Measurements from ENCODE around the gene HOXB5. TPM values are rescaled to one million over a fixed set of nuclear protein-coding genes. Genes with fewer than 3 reads are reported as not detected.

HOXB5 gene
- total RNA-seq, 2 experiments from 2014 or later: not detected

DNA sequence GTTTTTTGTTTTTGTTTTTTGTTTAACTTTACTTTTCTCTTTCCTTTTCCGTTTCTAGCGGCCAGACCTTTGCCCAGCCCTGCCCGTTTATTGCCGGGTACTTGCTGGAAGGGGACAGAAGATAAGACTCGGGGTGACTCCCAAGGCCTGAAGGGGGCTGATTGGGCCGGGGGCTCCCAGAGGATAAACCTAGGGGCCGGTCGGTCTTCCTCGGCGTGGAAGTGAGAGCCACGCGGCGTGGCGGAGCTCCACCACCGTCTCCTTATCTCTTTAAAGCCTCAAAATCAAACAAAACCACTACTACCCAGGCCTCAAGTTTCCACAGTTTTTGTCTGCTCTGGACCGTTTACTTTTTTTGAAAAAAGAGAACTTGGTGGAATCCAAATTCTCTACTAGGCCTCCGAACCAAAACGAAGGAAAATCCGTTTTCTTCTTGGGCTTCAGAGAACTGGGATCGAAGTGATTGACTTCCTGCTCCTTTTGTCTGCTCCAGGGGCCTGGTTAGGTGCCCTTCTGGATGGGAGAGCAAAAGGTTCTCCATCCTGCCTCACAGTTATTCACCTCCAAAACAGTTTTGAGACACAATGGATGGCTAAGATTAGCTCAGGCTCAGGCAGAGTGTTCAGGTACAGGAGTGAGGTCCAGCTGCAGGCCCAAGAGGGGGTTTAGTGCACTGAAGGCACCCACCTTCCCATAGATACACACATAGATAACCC is 41.1 kb upstream of the HOXB5 start:
- Mint-ChIP-seq H3K9me3 (no peaks in the 10 kb centered on the region), H3K27ac (no peak overlapping the region), H3K4me3 (peak overlapping the region; percentile 52), H3K27me3 (ENCODE audit: low read depth) (peaks cover 85% of the 10 kb centered on the region), H3K4me1 (ENCODE audit: low read depth) (peaks cover 10% of the 10 kb centered on the region), H3K36me3 (ENCODE audit: low read depth) (no peaks in the 10 kb centered on the region)
- intact Hi-C loops (cut with micrococcal nuclease): loop anchor here (1.0 kb wide), 1 partner anchor 8 kb away; the partner anchor contains the start of gene HOXB9
- CTCF ChIA-PET: interaction anchor here (0.6 to 4.6 kb wide), 3 partner anchors 8 to 17 kb away, joined by 3 to 29 read pairs (median 9); partner anchors contain the start of gene HOXB9
- DNase-seq: no peak

GRCh38 chr17:48633266-48633677 is 39.7 kb upstream of the HOXB5 start:
- Mint-ChIP-seq H3K9me3 (no peaks in the 10 kb centered on the region), H3K4me1 (ENCODE audit: low read depth) (peaks cover 10% of the 10 kb centered on the region), H3K4me3 (no peak overlapping the region), H3K27ac (no peak overlapping the region), H3K27me3 (ENCODE audit: low read depth) (peaks cover 88% of the 10 kb centered on the region), H3K36me3 (ENCODE audit: low read depth) (no peaks in the 10 kb centered on the region)
- intact Hi-C loops (cut with micrococcal nuclease): no loop called here
- no peak for DNase-seq
- CTCF ChIA-PET: no interaction called here

DNA sequence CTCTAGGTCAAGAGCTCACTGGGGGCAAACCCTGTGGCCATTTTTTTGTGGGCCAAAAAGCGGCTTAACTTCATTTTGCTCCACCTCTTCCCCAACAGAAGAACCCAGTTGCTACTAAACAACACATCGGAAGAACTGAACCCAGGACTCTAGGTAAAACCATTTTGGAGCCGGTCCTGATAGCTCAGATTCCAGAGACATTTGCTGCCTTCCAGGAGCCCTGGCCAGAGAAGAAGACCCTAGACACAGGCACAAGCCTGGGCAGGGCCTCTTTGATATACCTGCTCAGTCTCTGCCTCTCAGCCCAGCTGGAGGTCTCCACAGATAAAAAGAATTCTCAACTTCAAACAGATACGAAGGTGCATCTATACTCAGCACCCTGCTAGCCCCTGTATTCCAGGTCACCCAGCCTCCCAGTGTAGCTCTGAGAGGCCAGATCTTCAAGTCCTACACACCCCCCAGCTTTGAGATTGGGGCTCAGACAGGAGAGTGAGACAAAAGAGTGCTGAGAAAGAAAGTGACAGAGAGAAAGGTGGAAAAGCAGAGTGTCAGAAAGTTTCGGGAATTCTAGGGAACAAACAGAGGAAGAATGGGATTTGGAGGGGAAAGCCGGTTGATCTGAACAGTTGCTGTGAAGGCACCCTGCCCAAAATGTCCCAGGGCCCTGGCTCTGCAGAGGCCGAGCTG is 39.1 kb upstream of the HOXB5 start:
- Mint-ChIP-seq H3K9me3 (no peaks in the 10 kb centered on the region), H3K36me3 (ENCODE audit: low read depth) (no peaks in the 10 kb centered on the region), H3K4me1 (ENCODE audit: low read depth) (peaks cover 10% of the 10 kb centered on the region), H3K27me3 (ENCODE audit: low read depth) (peaks cover 88% of the 10 kb centered on the region), H3K27ac (no peak overlapping the region), H3K4me3 (peak overlapping the region; percentile 4)
- CTCF ChIA-PET: interaction anchor here (1.1 kb wide), 2 partner anchors 25 to 46 kb away, joined by 3 to 5 read pairs; no protein-coding TSS in a partner anchor
- no peak for DNase-seq
- intact Hi-C loops (cut with micrococcal nuclease): no loop called here

- CTCF ChIA-PET: interaction anchor here (0.7 to 1.1 kb wide), 3 partner anchors 24 to 892 kb away, joined by 3 to 5 read pairs (median 3); no protein-coding TSS in a partner anchor
- Mint-ChIP-seq H3K27me3 (ENCODE audit: low read depth) (peaks cover 87% of the 10 kb centered on the region), H3K9me3 (no peaks in the 10 kb centered on the region), H3K27ac (no peak overlapping the region), H3K36me3 (ENCODE audit: low read depth) (no peaks in the 10 kb centered on the region), H3K4me1 (ENCODE audit: low read depth) (peaks cover 12% of the 10 kb centered on the region), H3K4me3 (no peak overlapping the region)
- intact Hi-C loops (cut with micrococcal nuclease): no loop called here
- no peak for DNase-seq
Measured at GRCh38 chr17:48631693-48632578, 38.4 kb upstream of the HOXB5 start.

- H3K4me3 Mint-ChIP-seq: no peak overlapping the region
- no peaks in the 10 kb centered on the region for H3K9me3 Mint-ChIP-seq
- CTCF ChIA-PET: no interaction called here
- intact Hi-C loops (cut with micrococcal nuclease): no loop called here
- H3K36me3 Mint-ChIP-seq (ENCODE audit: low read depth): no peaks in the 10 kb centered on the region
- peaks cover 8% of the 10 kb centered on the region for H3K4me1 Mint-ChIP-seq (ENCODE audit: low read depth)
- H3K27me3 Mint-ChIP-seq (ENCODE audit: low read depth): peaks cover 84% of the 10 kb centered on the region
- no peak overlapping the region for H3K27ac Mint-ChIP-seq
- no peak for DNase-seq
Measured at GRCh38 chr17:48630925-48631692, 37.5 kb upstream of the HOXB5 start.

- Mint-ChIP-seq H3K27me3 (ENCODE audit: low read depth) (peaks cover 79% of the 10 kb centered on the region), H3K4me1 (ENCODE audit: low read depth) (peaks cover 7% of the 10 kb centered on the region), H3K27ac (no peak overlapping the region), H3K9me3 (no peaks in the 10 kb centered on the region), H3K36me3 (ENCODE audit: low read depth) (no peaks in the 10 kb centered on the region), H3K4me3 (no peak overlapping the region)
- CTCF ChIA-PET: interaction anchor here (0.5 to 1.4 kb wide), 2 partner anchors 11 to 13 kb away, joined by 3 to 5 read pairs; no protein-coding TSS in a partner anchor
- DNase-seq: no peak
- intact Hi-C loops (cut with micrococcal nuclease): no loop called here
Measured at GRCh38 chr17:48630009-48630924, 36.7 kb upstream of the HOXB5 start.

- Mint-ChIP-seq H3K36me3 (ENCODE audit: low read depth) (no peaks in the 10 kb centered on the region), H3K9me3 (no peaks in the 10 kb centered on the region), H3K27ac (no peak overlapping the region), H3K27me3 (ENCODE audit: low read depth) (peaks cover 72% of the 10 kb centered on the region), H3K4me3 (no peak overlapping the region), H3K4me1 (ENCODE audit: low read depth) (peaks cover 7% of the 10 kb centered on the region)
- intact Hi-C loops (cut with micrococcal nuclease): no loop called here
- DNase-seq: no peak
- CTCF ChIA-PET: interaction anchor here (0.5 to 1.4 kb wide), 3 partner anchors 10 to 167 kb away, joined by 3 to 7 read pairs (median 5); no protein-coding TSS in a partner anchor
Measured at GRCh38 chr17:48629411-48629759, 35.8 kb upstream of the HOXB5 start.

DNA sequence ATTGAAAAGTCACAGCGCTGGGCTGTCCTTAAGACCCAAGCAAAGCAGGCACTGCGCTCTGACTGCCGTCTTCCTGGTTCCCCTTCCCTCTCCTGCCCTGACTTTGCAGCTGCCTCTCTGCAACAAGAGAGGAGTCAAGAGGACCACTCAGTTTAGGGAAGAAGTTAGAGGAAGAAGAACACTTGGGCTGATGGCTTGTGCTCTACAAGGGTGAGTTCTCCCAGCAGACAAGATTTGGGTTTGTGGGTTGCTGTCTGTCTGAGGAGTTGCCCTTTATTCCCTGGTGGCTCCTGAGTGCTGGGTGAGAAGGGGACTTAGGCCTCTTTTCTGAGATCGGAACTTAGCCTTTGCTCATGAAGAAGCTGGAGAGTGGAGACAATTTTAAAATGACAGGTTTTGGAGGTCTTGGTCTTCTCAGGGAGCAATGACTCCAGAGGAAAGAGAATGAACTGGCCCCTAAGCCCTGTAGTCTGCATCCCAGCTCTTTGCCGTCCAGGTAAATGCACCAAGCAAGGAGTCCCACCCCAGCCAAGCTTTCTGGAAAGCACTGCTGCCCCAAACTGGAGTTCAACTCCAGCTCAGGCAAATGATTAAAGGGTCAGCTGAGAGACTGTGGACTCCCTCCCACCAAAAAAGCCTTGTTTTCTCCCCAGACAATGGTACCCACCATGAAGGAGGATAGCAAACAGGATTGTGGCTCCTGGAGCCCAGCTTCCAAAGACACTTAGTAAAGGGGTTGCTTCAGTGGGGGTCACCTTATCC is 35.3 kb upstream of the HOXB5 start:
- no peaks in the 10 kb centered on the region for H3K36me3 Mint-ChIP-seq (ENCODE audit: low read depth)
- no peak for DNase-seq
- no peaks in the 10 kb centered on the region for H3K9me3 Mint-ChIP-seq
- H3K4me3 Mint-ChIP-seq: no peak overlapping the region
- peaks cover 71% of the 10 kb centered on the region for H3K27me3 Mint-ChIP-seq (ENCODE audit: low read depth)
- H3K4me1 Mint-ChIP-seq (ENCODE audit: low read depth): peaks cover 7% of the 10 kb centered on the region
- CTCF ChIA-PET: interaction anchor here (0.5 to 1.4 kb wide), 2 partner anchors 10 to 168 kb away, joined by 5 to 7 read pairs; no protein-coding TSS in a partner anchor
- H3K27ac Mint-ChIP-seq: no peak overlapping the region
- intact Hi-C loops (cut with micrococcal nuclease): no loop called here

- H3K4me1 Mint-ChIP-seq (ENCODE audit: low read depth): peaks cover 7% of the 10 kb centered on the region
- H3K27ac Mint-ChIP-seq: no peak overlapping the region
- no peaks in the 10 kb centered on the region for H3K9me3 Mint-ChIP-seq
- no peak for DNase-seq
- H3K4me3 Mint-ChIP-seq: no peak overlapping the region
- intact Hi-C loops (cut with micrococcal nuclease): no loop called here
- peaks cover 71% of the 10 kb centered on the region for H3K27me3 Mint-ChIP-seq (ENCODE audit: low read depth)
- no peaks in the 10 kb centered on the region for H3K36me3 Mint-ChIP-seq (ENCODE audit: low read depth)
- CTCF ChIA-PET: interaction anchor here (0.6 to 3.5 kb wide), 2 partner anchors 8 to 217 kb away, joined by 3 to 29 read pairs; no protein-coding TSS in a partner anchor
Measured at GRCh38 chr17:48627623-48628521, 34.3 kb upstream of the HOXB5 start.
